HEK293T (cell line): ENCODE data around the gene SGCE.

Experiments
- FOXK2 ChIP-seq: fragments of 450-650 bp; IDR thresholded peaks from 2 replicates; pipeline ENCODE4 v1.6.1; 2016; ENCODE audit warnings: mild to moderate bottlenecking
- HDGF ChIP-seq: fragments of 450-650 bp; IDR thresholded peaks from 2 replicates; pipeline ENCODE4 v1.6.1; 2017; ENCODE audit warnings: antibody characterized with exemption, borderline replicate concordance
- SP1 ChIP-seq: fragments of 450-650 bp; IDR thresholded peaks from 2 replicates; pipeline ENCODE4 v1.6.1; 2017
- SUZ12 ChIP-seq: fragments of 450-650 bp; IDR thresholded peaks from 2 replicates; pipeline ENCODE4 v1.6.1; 2016; ENCODE audit warnings: mild to moderate bottlenecking
- ZNF384 ChIP-seq: fragments of 450-650 bp; IDR thresholded peaks from 2 replicates; pipeline ENCODE4 v1.6.1; 2016

DNA sequence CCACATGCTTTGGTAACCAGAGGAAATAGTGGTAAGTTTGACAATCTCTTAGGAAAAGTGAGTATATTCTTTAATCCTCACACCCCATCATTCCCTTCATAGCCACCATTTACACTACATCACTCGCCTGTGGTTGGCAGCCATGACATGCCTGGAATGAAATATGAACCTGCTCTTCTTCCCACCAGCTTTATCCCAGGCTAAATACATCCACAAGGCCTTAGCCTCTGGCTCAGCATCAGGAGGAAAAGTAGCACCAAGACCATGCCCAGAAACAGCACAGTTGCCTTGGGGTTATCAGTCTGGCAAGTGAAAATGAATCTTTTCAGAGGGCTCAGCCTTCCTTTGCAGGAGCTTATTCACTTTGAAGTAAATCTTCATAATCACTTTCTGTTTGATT is 40.3 kb downstream of the SGCE start:
- TF ChIP-seq ZNF384, result no peak
- TF ChIP-seq SUZ12, result no peak
- no peak for TF ChIP-seq SP1
- no peak for TF ChIP-seq FOXK2
- TF ChIP-seq HDGF, result no peak
